Measurements from ENCODE around the gene EPPIN.

GRCh38 chr20:45501600-45501999 lies 45.6 kb downstream of the EPPIN start:
- TF ChIP-seq SIN3A (IDR thresholded peaks at IDR 0.05; ENCODE audit: borderline replicate concordance, insufficient read depth, low read length) (no peak), TAF1 (IDR thresholded peaks at IDR 0.05; ENCODE audit: borderline replicate concordance, insufficient read depth, low read length) (no peak), REST (IDR thresholded peaks at IDR 0.05; ENCODE audit: insufficient read depth in 1 of 2, low read depth in 2 of 2, low read length in 2 of 2) (no peak)
